LNCAP (cell line): Measurements from ENCODE around the gene PSMG1.

ENCODE experiments used
- CTCF ChIP-seq: fragments of 450-650 bp; IDR thresholded peaks from 2 replicates; pipeline ENCODE4 v1.5.1; 2017; ENCODE audit warnings: mild to moderate bottlenecking

Gene PSMG1

GRCh38 chr21:39197448-39198233 is 14.4 kb upstream of the PSMG1 start:
- TF ChIP-seq CTCF = no peak

GRCh38 chr21:39196838-39197237 is 13.6 kb upstream of the PSMG1 start:
- no peak for TF ChIP-seq CTCF

- no peak for TF ChIP-seq CTCF
Measured at GRCh38 chr21:39196310-39196709, 13.1 kb upstream of the PSMG1 start.

- no peak for TF ChIP-seq CTCF
Measured at GRCh38 chr21:39193380-39193779, 10.1 kb upstream of the PSMG1 start.

- TF ChIP-seq CTCF = no peak
Measured at GRCh38 chr21:39189857-39190604, 6.8 kb upstream of the PSMG1 start.

GRCh38 chr21:39188521-39189139 is 5.4 kb upstream of the PSMG1 start:
- TF ChIP-seq CTCF = no peak

GRCh38 chr21:39187141-39187540 is 3.9 kb upstream of the PSMG1 start:
- no peak for TF ChIP-seq CTCF
